CD14-positive monocyte (primary cell): Measurements from ENCODE around the gene DET1. TPM values are rescaled to one million over a fixed set of nuclear protein-coding genes. Genes with fewer than 3 reads are reported as not detected.
"Not testable (repeated sequence)": the region's sequence is repeated elsewhere in the genome, so short reads cannot be mapped to it uniquely, and the experiment has no call there.

ENCODE experiments used
- DNase-seq, 3 donors: peaks; one replicate each; pipeline ENCODE4 v3.0.0-alpha.2; 2011 to 2022
- H2AFZ ChIP-seq: 2 replicates; pipeline ENCODE4 v1.6.0; 2012; ENCODE audit warnings: mild to moderate bottlenecking, low read depth, low read length, inconsistent platforms; ENCODE audit not compliant: insufficient read depth, poor library complexity, severe bottlenecking
- H3K27ac ChIP-seq, 2 donors: 1 replicate in 1 of 2; 2 replicates in 1 of 2; pipeline ENCODE4 v1.5.1; 2012 to 2013; ENCODE audit warnings: low read length in 2 of 2, control low read depth in 1 of 2, inconsistent platforms in 1 of 2, low read depth in 1 of 2, mild to moderate bottlenecking in 1 of 2
- H3K27me3 ChIP-seq, 2 donors: one replicate each; pipeline versions ENCODE4 v1.6.0 to v1.6.1; 2011 to 2013; ENCODE audit warnings: low read length in 2 of 2; ENCODE audit not compliant: control insufficient read depth in 2 of 2, insufficient read depth in 2 of 2
- H3K36me3 ChIP-seq, 2 donors: replicated peaks in 1 of 2; 1 replicate in 1 of 2; 2 replicates in 1 of 2; pipeline versions ENCODE4 v1.5.1 to v1.6.1; 2012 to 2013; ENCODE audit warnings: low read length in 2 of 2, control low read depth in 1 of 2, inconsistent platforms in 1 of 2, mild to moderate bottlenecking in 1 of 2; ENCODE audit not compliant: insufficient read depth in 2 of 2, control insufficient read depth in 1 of 2
- H3K4me1 ChIP-seq, 2 donors: 1 replicate in 1 of 2; 2 replicates in 1 of 2; pipeline versions ENCODE4 v1.5.1 to v1.6.1; 2012 to 2013; ENCODE audit warnings: low read length in 2 of 2, control low read depth in 1 of 2, inconsistent platforms in 1 of 2, mild to moderate bottlenecking in 1 of 2, moderate library complexity in 1 of 2; ENCODE audit not compliant: insufficient read depth in 2 of 2, control insufficient read depth in 1 of 2
- H3K4me2 ChIP-seq: replicated peaks from 2 replicates; pipeline ENCODE3; 2012; ENCODE audit warnings: low read length, moderate library complexity, mild to moderate bottlenecking; ENCODE audit not compliant: poor library complexity, severe bottlenecking; ENCODE audit errors: extremely low read depth
- H3K4me3 ChIP-seq, 3 experiments: fragments of 200-600 bp in 1 of 3; sonication (generic) in 1 of 3; replicated peaks in 1 of 3; 1 replicate in 2 of 3; 2 replicates in 1 of 3; pipeline ENCODE4 v1.5.1; 2011 to 2013; ENCODE audit warnings: low read length in 3 of 3, mild to moderate bottlenecking in 3 of 3, control low read depth in 2 of 3, low read depth in 2 of 3, inconsistent platforms in 1 of 3, moderate library complexity in 1 of 3
- H3K79me2 ChIP-seq: 2 replicates; pipeline ENCODE4 v1.6.0; 2012; ENCODE audit warnings: mild to moderate bottlenecking, control low read depth, inconsistent platforms, low read length, moderate library complexity; ENCODE audit not compliant: insufficient read depth
- H3K9ac ChIP-seq: 2 replicates; pipeline ENCODE4 v1.6.0; 2017; ENCODE audit warnings: low read length, mild to moderate bottlenecking; ENCODE audit not compliant: insufficient read depth, poor library complexity, severe bottlenecking
- H3K9me3 ChIP-seq, 2 donors: replicated peaks in 1 of 2; 1 replicate in 1 of 2; 2 replicates in 1 of 2; pipeline versions ENCODE4 v1.5.1 to v1.6.1; 2012 to 2013; ENCODE audit warnings: low read length in 2 of 2, control low read depth in 1 of 2; ENCODE audit not compliant: control insufficient read depth in 1 of 2, insufficient read depth in 1 of 2
- H4K20me1 ChIP-seq: 2 replicates; pipeline ENCODE4 v1.6.0; 2012; ENCODE audit warnings: mild to moderate bottlenecking, low read length, control low read depth, moderate library complexity; ENCODE audit not compliant: insufficient read depth
- H3K27ac Mint-ChIP-seq, 7 donors: one replicate each; pipeline ENCODE4 v1.8.0; 2020; ENCODE audit warnings: mild to moderate bottlenecking in 7 of 7, mixed read lengths in 7 of 7, moderate library complexity in 6 of 7, inconsistent platforms in 2 of 7
- H3K27me3 Mint-ChIP-seq, 3 donors: one replicate each; pipeline ENCODE4 v1.8.0; 2021 to 2022; ENCODE audit warnings: low read depth in 3 of 3, mild to moderate bottlenecking in 3 of 3, mixed read lengths in 3 of 3, moderate library complexity in 3 of 3, inconsistent platforms in 1 of 3
- H3K36me3 Mint-ChIP-seq, 2 donors: one replicate each; pipeline ENCODE4 v1.8.0; 2020; ENCODE audit warnings: mixed read lengths in 2 of 2, inconsistent platforms in 1 of 2, mild to moderate bottlenecking in 1 of 2
- H3K4me1 Mint-ChIP-seq: one replicate; pipeline ENCODE4 v1.8.0; 2020; ENCODE audit warnings: mild to moderate bottlenecking, mixed read lengths
- H3K4me3 Mint-ChIP-seq, 2 donors: one replicate each; pipeline ENCODE4 v1.8.0; 2020; ENCODE audit warnings: mild to moderate bottlenecking in 2 of 2, mixed read lengths in 2 of 2, moderate library complexity in 1 of 2
- H3K9me3 Mint-ChIP-seq, 7 donors: one replicate each; pipeline ENCODE4 v1.8.0; 2020 to 2022; ENCODE audit warnings: mixed read lengths in 7 of 7, mild to moderate bottlenecking in 6 of 7, moderate library complexity in 6 of 7, inconsistent platforms in 2 of 7
- CTCF ChIP-seq: fragments of 200-600 bp; IDR thresholded peaks from one replicate; pipeline ENCODE4 v1.8.0; 2022; ENCODE audit warnings: antibody characterized with exemption, mild to moderate bottlenecking
- WGBS: methylation state at CpG from one replicate; pipeline ENCODE4 v1.1.5; 2013; ENCODE audit warnings: missing lambda C conversion rate; ENCODE audit not compliant: insufficient coverage; 5-methylcytosine and 5-hydroxymethylcytosine counted together
- intact Hi-C, 2 donors: fragments of 100-400 bp; cut with micrococcal nuclease; formaldehyde crosslinking; loops; one replicate each; pipeline versions ENCODE4 v1.15.0 to v1.15.1; 2023
- polyA plus RNA-seq, 3 donors: library from polyadenylated mRNA; depleted of rRNA in 1 of 3; unstranded in 2 of 3; stranded (reverse) in 1 of 3; fragments of 300-500 nt in 2 of 3; fragments of >200 nt in 1 of 3; fragmentation: Illumina TruSeq in 2 of 3; gene quantifications; 1 replicate in 2 of 3; 2 replicates in 1 of 3; pipeline ENCODE4 v1.2.3, GENCODE V29; 2012 to 2021

DET1 gene
- polyA plus RNA-seq, 3 donors: 0.88 to 3.4 (median 1.8) TPM

DNA sequence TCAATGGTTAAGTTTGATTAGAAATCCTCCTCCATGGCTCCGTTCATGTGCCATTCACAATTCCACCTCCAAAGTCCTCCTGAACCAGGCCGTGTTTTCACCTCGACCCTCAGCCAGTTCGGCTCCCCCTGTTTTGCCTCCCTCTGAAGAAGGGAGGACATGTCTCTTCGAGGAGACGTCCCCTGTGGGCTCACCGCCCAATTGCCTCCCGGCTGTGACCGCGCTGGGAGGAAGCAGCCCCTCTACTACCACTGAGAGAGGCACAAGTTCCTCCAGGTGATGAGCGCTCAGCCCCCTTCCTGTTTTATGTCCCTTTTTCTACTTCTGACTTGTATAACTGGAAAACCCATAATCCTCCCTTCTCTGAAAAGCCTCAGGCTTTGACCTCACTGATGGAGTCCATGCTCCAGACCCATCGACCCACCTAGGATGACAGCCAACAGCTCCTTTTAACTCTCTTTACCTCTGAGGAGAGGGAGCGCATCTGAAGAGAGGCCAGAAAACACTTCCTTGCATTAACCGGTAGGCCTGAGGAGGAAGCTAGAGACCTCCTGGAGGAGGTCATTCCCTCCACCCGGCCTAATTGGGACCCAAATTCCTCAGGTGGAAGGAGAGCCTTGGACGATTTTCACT lies 4.7 kb downstream of the DET1 start:
- intact Hi-C loops: no loop called here
- Histone ChIP-seq H2AFZ (no peak overlapping the region), H3K4me2 (no peak overlapping the region), H3K9me3 (no peaks in the 10 kb centered on the region), H3K4me1 (peaks cover under 1 to 7% of the 10 kb centered on the region in 2 donors), H3K27me3 (no peaks in the 10 kb centered on the region), H3K27ac (no peak overlapping the region), H3K79me2 (no peaks in the 10 kb centered on the region), H3K4me3 (no peak overlapping the region), H3K36me3 (no peaks in the 10 kb centered on the region), H4K20me1 (no peaks in the 10 kb centered on the region), H3K9ac (no peak overlapping the region)
- no peak overlapping the region for H3K27ac Mint-ChIP-seq
- no peak overlapping the region for H3K4me3 Mint-ChIP-seq
- 95% methylated on average over 12 of the region's 16 CpGs for WGBS
- no peak for DNase-seq
- peaks cover 0 to 3% (median 0%) of the 10 kb centered on the region in 7 donors for H3K9me3 Mint-ChIP-seq
- no peak for TF ChIP-seq CTCF
- H3K4me1 Mint-ChIP-seq: peaks cover 5% of the 10 kb centered on the region
- peaks cover 3 to 7% of the 10 kb centered on the region in 2 donors for H3K36me3 Mint-ChIP-seq
- peaks cover 0 to 4% (median 3%) of the 10 kb centered on the region in 3 donors for H3K27me3 Mint-ChIP-seq

DNA sequence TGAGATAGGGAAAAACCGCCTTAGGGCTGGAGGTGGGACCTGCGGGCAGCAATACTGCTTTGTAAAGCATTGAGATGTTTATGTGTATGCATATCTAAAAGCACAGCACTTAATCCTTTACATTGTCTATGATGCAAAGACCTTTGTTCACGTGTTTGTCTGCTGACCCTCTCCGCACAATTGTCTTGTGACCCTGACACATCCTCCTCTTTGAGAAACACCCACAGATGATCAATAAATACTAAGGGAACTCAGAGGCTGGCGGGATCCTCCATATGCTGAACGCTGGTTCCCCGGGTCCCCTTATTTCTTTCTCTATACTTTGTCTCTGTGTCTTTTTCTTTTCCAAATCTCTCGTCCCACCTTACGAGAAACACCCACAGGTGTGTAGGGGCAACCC lies 5.4 kb downstream of the DET1 start:
- DNase-seq, H3K79me2 ChIP-seq, H2AFZ ChIP-seq, H3K27me3 Mint-ChIP-seq, H3K4me3 ChIP-seq, intact Hi-C loops, H3K27ac ChIP-seq, H3K4me1 Mint-ChIP-seq, H3K36me3 ChIP-seq, H3K9me3 ChIP-seq, H3K4me1 ChIP-seq, H3K9ac ChIP-seq, H3K27me3 ChIP-seq, H3K36me3 Mint-ChIP-seq, H3K27ac Mint-ChIP-seq, H3K9me3 Mint-ChIP-seq, H4K20me1 ChIP-seq, H3K4me2 ChIP-seq, H3K4me3 Mint-ChIP-seq: not testable (repeated sequence)
- WGBS: no CpG with 5 or more reads among the region's 9 CpGs

DNA sequence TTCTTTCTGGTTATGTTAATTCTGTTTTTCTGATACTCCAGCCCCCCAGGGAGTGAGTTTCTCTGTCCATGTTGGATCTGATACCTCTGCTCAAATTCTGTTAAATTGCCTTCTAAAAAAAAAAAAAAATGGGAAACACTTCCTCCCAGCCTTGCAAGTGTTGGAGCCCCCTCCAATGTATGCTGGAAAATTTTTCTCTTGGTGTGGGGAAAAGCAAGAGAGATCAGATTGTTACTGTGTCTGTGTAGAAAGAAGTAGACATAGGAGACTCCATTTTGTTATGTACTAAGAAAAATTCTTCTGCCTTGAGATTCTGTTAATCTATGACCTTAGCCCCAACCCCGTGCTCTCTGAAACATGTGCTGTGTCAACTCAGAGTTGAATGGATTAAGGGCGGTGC lies 6.1 kb downstream of the DET1 start:
- H3K9me3 ChIP-seq, DNase-seq, H3K27me3 ChIP-seq, H3K4me1 ChIP-seq, H4K20me1 ChIP-seq, H3K36me3 ChIP-seq, H3K36me3 Mint-ChIP-seq, H3K79me2 ChIP-seq, H3K27me3 Mint-ChIP-seq, H2AFZ ChIP-seq, H3K9ac ChIP-seq, H3K4me2 ChIP-seq, H3K9me3 Mint-ChIP-seq, H3K4me1 Mint-ChIP-seq, H3K27ac ChIP-seq, H3K4me3 Mint-ChIP-seq, H3K27ac Mint-ChIP-seq, intact Hi-C loops, H3K4me3 ChIP-seq: not testable (repeated sequence)
- WGBS: no CpG with 5 or more reads among the region's 2 CpGs
